MCF 10A (cell line): Measurements from ENCODE around the gene BMERB1. TPM values are rescaled to one million over a fixed set of nuclear protein-coding genes. Genes with fewer than 3 reads are reported as not detected.
"Not testable (repeated sequence)": the region's sequence is repeated elsewhere in the genome, so short reads cannot be mapped to it uniquely, and the experiment has no call there.

Experiments used
- BruUV-seq: library from RNA; stranded (reverse); fragments of 400-500 nt; replicated peaks from 2 replicates; lab custom pipeline; 2021; lab: Mats Ljungman, UMichigan
- CTCF ChIA-PET: fragments of 300-600 bp; sonication (Branson Sonifier 250); formaldehyde crosslinking; extraction: SDS; loops from one replicate; lab custom pipeline; 2021; ENCODE audit warnings: antibody characterized with exemption, inconsistent platforms; lab: Yijun Ruan, JAX
- POLR2A ChIA-PET: fragments of 300-600, 350-650 bp; sonication (Branson Sonifier 250); formaldehyde crosslinking; extraction: SDS; loops from one replicate; lab custom pipeline; 2020; ENCODE audit warnings: antibody characterized with exemption, inconsistent platforms; lab: Yijun Ruan, JAX
- DNase-seq: peaks from one replicate; pipeline ENCODE4 v3.0.0-alpha.2; 2018; ENCODE audit not compliant: unreplicated experiment
- H3K27ac Mint-ChIP-seq: one replicate; pipeline ENCODE4 v1.8.0; 2022; ENCODE audit warnings: mild to moderate bottlenecking, low read depth, mixed read lengths; ENCODE audit not compliant: unreplicated experiment
- H3K27me3 Mint-ChIP-seq: one replicate; pipeline ENCODE4 v1.8.0; 2022; ENCODE audit warnings: mixed read lengths; ENCODE audit not compliant: insufficient read depth, unreplicated experiment
- H3K36me3 Mint-ChIP-seq: one replicate; pipeline ENCODE4 v1.8.0; 2022; ENCODE audit warnings: mild to moderate bottlenecking, moderate library complexity, mixed read lengths; ENCODE audit not compliant: insufficient read depth, unreplicated experiment
- H3K4me1 Mint-ChIP-seq: one replicate; pipeline ENCODE4 v1.8.0; 2022; ENCODE audit warnings: mixed read lengths; ENCODE audit not compliant: insufficient read depth, unreplicated experiment
- H3K4me3 Mint-ChIP-seq: one replicate; pipeline ENCODE4 v1.8.0; 2022; ENCODE audit warnings: mild to moderate bottlenecking, moderate library complexity, mixed read lengths; ENCODE audit not compliant: unreplicated experiment
- H3K9me3 Mint-ChIP-seq: one replicate; pipeline ENCODE4 v1.8.0; 2022; ENCODE audit warnings: mixed read lengths; ENCODE audit not compliant: unreplicated experiment
- CTCF ChIP-seq: fragments of 200-600 bp; IDR thresholded peaks from one replicate; pipeline ENCODE4 v1.8.0; 2022; ENCODE audit warnings: antibody characterized with exemption, mild to moderate bottlenecking; ENCODE audit not compliant: unreplicated experiment
- intact Hi-C: fragments of 100-400 bp; cut with micrococcal nuclease; formaldehyde crosslinking; loops from 2 replicates; pipeline ENCODE4 v1.14.1; 2022
- total RNA-seq: library from RNA; stranded (reverse); gene quantifications from 2 replicates; pipeline ENCODE4 v1.2.3, GENCODE V29; 2022

BMERB1 gene
- total RNA-seq, 1 experiment from 2014 or later = 3.3 TPM

GRCh38 chr16:15566095-15566494 lies 131.7 kb downstream of the BMERB1 start:
- H3K27ac Mint-ChIP-seq = no peak overlapping the region
- H3K27me3 Mint-ChIP-seq = no peaks in the 10 kb centered on the region
- H3K4me3 Mint-ChIP-seq = no peak overlapping the region
- no peaks in the 10 kb centered on the region for H3K4me1 Mint-ChIP-seq
- ChIA-PET POLR2A (no interaction called here), CTCF (no interaction called here)
- no peak for DNase-seq
- no peak for TF ChIP-seq CTCF
- BruUV-seq = no TSS peak
- H3K9me3 Mint-ChIP-seq = no peaks in the 10 kb centered on the region
- intact Hi-C loops = no loop called here
- H3K36me3 Mint-ChIP-seq = peaks cover 6% of the 10 kb centered on the region

- Mint-ChIP-seq H3K36me3 (peaks cover 6% of the 10 kb centered on the region), H3K27ac (no peak overlapping the region), H3K27me3 (no peaks in the 10 kb centered on the region), H3K9me3 (no peaks in the 10 kb centered on the region), H3K4me1 (peaks cover 14% of the 10 kb centered on the region), H3K4me3 (no peak overlapping the region)
- no peak for TF ChIP-seq CTCF
- POLR2A ChIA-PET = interaction anchor here (1.0 kb wide), 1 partner anchor 23 kb away, joined by 3 read pairs; no protein-coding TSS in a partner anchor
- no TSS peak for BruUV-seq
- intact Hi-C loops = no loop called here
- no peak for DNase-seq
- CTCF ChIA-PET = interaction anchor here (1.1 kb wide), 1 partner anchor 17 kb away, joined by 3 read pairs; no protein-coding TSS in a partner anchor
These were observed 133.4 kb downstream of the BMERB1 start for GRCh38 chr16:15567823-15568222.

GRCh38 chr16:15570666-15571065 lies 136.3 kb downstream of the BMERB1 start:
- CTCF ChIA-PET = interaction anchor here (1.8 kb wide), 1 partner anchor 20 kb away, joined by 11 read pairs; no protein-coding TSS in a partner anchor
- H3K27me3 Mint-ChIP-seq, DNase-seq, intact Hi-C loops, POLR2A ChIA-PET, H3K27ac Mint-ChIP-seq, BruUV-seq, H3K9me3 Mint-ChIP-seq, H3K4me3 Mint-ChIP-seq, H3K36me3 Mint-ChIP-seq: not testable (repeated sequence)
- H3K4me1 Mint-ChIP-seq = peaks cover 20% of the 10 kb centered on the region

- no peak for DNase-seq
- CTCF ChIA-PET = interaction anchor here (1.1 to 1.8 kb wide), 2 partner anchors 21 to 24 kb away, joined by 5 to 11 read pairs; no protein-coding TSS in a partner anchor
- no peaks in the 10 kb centered on the region for H3K36me3 Mint-ChIP-seq
- H3K27me3 Mint-ChIP-seq = no peaks in the 10 kb centered on the region
- no peak overlapping the region for H3K27ac Mint-ChIP-seq
- peaks cover 25% of the 10 kb centered on the region for H3K4me1 Mint-ChIP-seq
- TF ChIP-seq CTCF = no peak
- no peaks in the 10 kb centered on the region for H3K9me3 Mint-ChIP-seq
- POLR2A ChIA-PET = no interaction called here
- BruUV-seq = no TSS peak
- intact Hi-C loops = no loop called here
- no peak overlapping the region for H3K4me3 Mint-ChIP-seq
These were observed 137.2 kb downstream of the BMERB1 start for GRCh38 chr16:15571557-15571956.
